Activated CD4-positive, CD25-positive, alpha-beta regulatory T cell treated with anti-CD3 and anti-CD28 coated beads, Interleukin-2, amount 50 U/mL, for 24 hours (primary cell): ENCODE data around the gene OTOGL.

Source experiments
- ATAC-seq, 2 donors: fragments of 150-1000 bp; cut with Tn5 transposase; one replicate each; pipeline ENCODE4 v1.10.0; 2021; ENCODE audit warnings: mild to moderate bottlenecking in 1 of 2, moderate library complexity in 1 of 2

OTOGL gene

GRCh38 chr12:80400571-80400991 is 301.2 kb downstream of the OTOGL start:
- no peak for ATAC-seq

GRCh38 chr12:80401191-80401590 is 301.9 kb downstream of the OTOGL start:
- no peak for ATAC-seq

- no peak for ATAC-seq
These were observed 305.3 kb downstream of the OTOGL start for GRCh38 chr12:80404629-80405028.

- ATAC-seq, result no peak
These were observed 306.9 kb downstream of the OTOGL start for GRCh38 chr12:80406253-80406652.

GRCh38 chr12:80411787-80412186 is 312.4 kb downstream of the OTOGL start:
- no peak for ATAC-seq

- no peak for ATAC-seq
These were observed 313.1 kb downstream of the OTOGL start for GRCh38 chr12:80412343-80412953.

GRCh38 chr12:80413462-80413861 is 314.1 kb downstream of the OTOGL start:
- no peak for ATAC-seq

- no peak for ATAC-seq
These were observed 316.1 kb downstream of the OTOGL start for GRCh38 chr12:80415466-80415865.

- ATAC-seq, result no peak
These were observed 320.3 kb downstream of the OTOGL start for GRCh38 chr12:80419644-80420043.

GRCh38 chr12:80420075-80420474 is 320.7 kb downstream of the OTOGL start:
- no peak for ATAC-seq

GRCh38 chr12:80422550-80422949 is 323.2 kb downstream of the OTOGL start:
- ATAC-seq, result no peak
